K562 (cell line): ENCODE results near the gene RPS6KA4. TPM values are rescaled to one million over a fixed set of nuclear protein-coding genes. Genes with fewer than 3 reads are reported as not detected.
A peak's percentile ranks its signal among the peaks of the same experiment; 100 is the strongest.

Experiments used
- ADNP ChIP-seq: fragments of 200-800 bp; sonication (Bioruptor generic); IDR thresholded peaks from 2 replicates; pipeline ENCODE4 v1.6.1; 2016; ENCODE audit warnings: missing genetic modification characterization, missing compliant biosample characterization
- ARHGAP35 ChIP-seq: fragments of 450-650 bp; IDR thresholded peaks from 2 replicates; pipeline ENCODE4 v1.6.1; 2018; ENCODE audit not compliant: partially characterized antibody
- CBX2 ChIP-seq: fragments of 200-600 bp; sonication (generic); IDR thresholded peaks from one replicate; pipeline ENCODE4 v1.6.1; 2012; ENCODE audit warnings: mild to moderate bottlenecking, low read length, inconsistent platforms; ENCODE audit not compliant: insufficient read depth, poor library complexity, severe bottlenecking
- CCNT2 ChIP-seq: IDR thresholded peaks from 2 replicates; pipeline ENCODE4 v1.6.1; 2011; ENCODE audit warnings: borderline replicate concordance, low read depth, mild to moderate bottlenecking, moderate library complexity, mixed read lengths, low read length; ENCODE audit not compliant: insufficient read length; ENCODE audit errors: extremely low read depth
- CSDE1 ChIP-seq, 2 experiments: fragments of 450-650 bp; IDR thresholded peaks; 2 replicates each; pipeline ENCODE4 v1.6.1; 2016; ENCODE audit warnings: mild to moderate bottlenecking in 1 of 2
- EGR1 ChIP-seq: fragments of 450-650 bp; conservative IDR thresholded peaks from 2 replicates; pipeline ENCODE4 v1.6.1; 2017; ENCODE audit warnings: mild to moderate bottlenecking
- GABPB2 ChIP-seq: fragments of 250-450 bp; sonication (Bioruptor Pico); conservative IDR thresholded peaks from 2 replicates; pipeline ENCODE4 v1.5.1; 2021; ENCODE audit warnings: mild to moderate bottlenecking
- GMEB1 ChIP-seq: fragments of 250-450 bp; sonication (Bioruptor Pico); IDR thresholded peaks from 2 replicates; pipeline ENCODE4 v1.4.0; 2020; ENCODE audit warnings: mild to moderate bottlenecking
- HNRNPK ChIP-seq: fragments of 200-400 bp; formaldehyde crosslinking; IDR thresholded peaks from one replicate; pipeline ENCODE4 v1.6.1; 2018; ENCODE audit warnings: mild to moderate bottlenecking, low read depth, low read length; ENCODE audit not compliant: poor library complexity, severe bottlenecking
- MYNN ChIP-seq, 2 experiments: sonication (generic); formaldehyde crosslinking in 1 of 2; IDR thresholded peaks; 2 replicates each; pipeline versions ENCODE4 v1.5.0 to v1.6.1; 2016 to 2020; ENCODE audit warnings: antibody characterized with exemption in 1 of 2, missing genetic modification reagents in 1 of 2
- NFIC ChIP-seq: fragments of 450-650 bp; IDR thresholded peaks from 2 replicates; pipeline ENCODE4 v1.6.1; 2017; ENCODE audit warnings: mild to moderate bottlenecking, inconsistent platforms
- POLR2H ChIP-seq: IDR thresholded peaks from 2 replicates; pipeline ENCODE4 v1.6.1; 2016; ENCODE audit warnings: missing genetic modification characterization, low read depth, mild to moderate bottlenecking, control low read depth, missing compliant biosample characterization, moderate library complexity
- RUNX1 ChIP-seq: sonication (generic); IDR thresholded peaks from 2 replicates; pipeline ENCODE4 v1.6.1; 2016; ENCODE audit warnings: antibody characterized with exemption, low read depth
- SMARCA5 ChIP-seq: fragments of 450-650 bp; IDR thresholded peaks from 2 replicates; pipeline ENCODE4 v1.6.1; 2016
- SRSF9 ChIP-seq: fragments of 200-400 bp; formaldehyde crosslinking; IDR thresholded peaks from 2 replicates; pipeline ENCODE4 v1.6.1; 2017; ENCODE audit warnings: low read depth, low read length, borderline replicate concordance
- TFE3 ChIP-seq: fragments of 450-650 bp; formaldehyde crosslinking; IDR thresholded peaks from 2 replicates; pipeline ENCODE4 v1.4.0; 2020; ENCODE audit warnings: mild to moderate bottlenecking, mixed read lengths
- ZC3H4 ChIP-seq: sonication (generic); formaldehyde crosslinking; IDR thresholded peaks from 2 replicates; pipeline ENCODE4 v1.9.0; 2021; ENCODE audit warnings: missing genetic modification reagents, borderline replicate concordance
- ZFP91 ChIP-seq: sonication (generic); formaldehyde crosslinking; IDR thresholded peaks from 2 replicates; pipeline ENCODE4 v1.8.0; 2022; ENCODE audit warnings: mild to moderate bottlenecking, missing genetic modification reagents
- ZNF311 ChIP-seq: fragments of 250-450 bp; sonication (Bioruptor Pico); IDR thresholded peaks from 2 replicates; pipeline ENCODE4 v1.4.0; 2020; ENCODE audit warnings: mild to moderate bottlenecking, moderate library complexity
- ZNF512 ChIP-seq: IDR thresholded peaks from 2 replicates; pipeline ENCODE4 v1.6.1; 2016; ENCODE audit warnings: missing genetic modification characterization, missing compliant biosample characterization
- ZNF696 ChIP-seq: fragments of 250-450 bp; sonication (Bioruptor Pico); conservative IDR thresholded peaks from 2 replicates; pipeline ENCODE4 v1.4.0; 2020; ENCODE audit warnings: mild to moderate bottlenecking, moderate library complexity
- ZSCAN29 ChIP-seq: fragments of 450-650 bp; IDR thresholded peaks from 2 replicates; pipeline ENCODE4 v1.6.1; 2017
- polyA plus RNA-seq, 8 experiments: library from polyadenylated mRNA; depleted of rRNA in 4 of 8; stranded (reverse) in 5 of 8; unstranded in 3 of 8; fragments of >200 nt; fragmentation: Nextera tagmentation in 2 of 8; fragmentation: Illumina TruSeq in 1 of 8; extraction: Ambion mirVana in 2 of 8; extraction: Trizol in 1 of 8; gene quantifications; 2 replicates each; pipeline versions ENCODE4 v1.2.1 to v1.2.3, GENCODE V29; 2011 to 2014; ENCODE audit warnings: inconsistent platforms in 1 of 8, missing spikeins in 1 of 8
- total RNA-seq, 7 experiments: library from RNA; depleted of rRNA in 6 of 7; stranded (reverse); fragments of >200 nt in 6 of 7; fragmentation: Illumina TruSeq in 2 of 7; extraction: Trizol in 2 of 7; gene quantifications; 2 replicates each; pipeline versions ENCODE4 v1.2.1 to v1.2.3, GENCODE V29; 2011 to 2021; ENCODE audit warnings: low replicate concordance in 1 of 7

RPS6KA4 gene
- total and polyA plus RNA-seq, 9 of the 15 experiments (the other 6 are each of a cell fraction or from before 2014, with no cell fraction given), result 0.15 to 23.8 (median 9.8) TPM

GRCh38 chr11:64317961-64318765 is 40.8 kb upstream of the RPS6KA4 start, which contains the start of gene PRDX5 (continued):
- TF ChIP-seq ZNF512 (tag) (no peak), CCNT2 (peak; percentile 90), ARHGAP35 (peak; percentile 25), GMEB1 (CRISPR knock-in tag) (no peak), ZNF696 (CRISPR knock-in tag) (no peak), CSDE1 (IDR thresholded peaks at IDR 0.05) (no peak), CBX2 (no peak), POLR2H (tag) (no peak), SRSF9 (no peak), ZSCAN29 (no peak), TFE3 (CRISPR knock-in tag) (no peak), ADNP (tag) (no peak), NFIC (peak; percentile 48), HNRNPK (no peak), ZFP91 (CRISPR knock-in tag) (no peak), MYNN (IDR thresholded peaks at IDR 0.05) (peak; percentile 89), MYNN (CRISPR knock-in tag; IDR thresholded peaks at IDR 0.05) (no peak), SMARCA5 (peak; percentile 64; the same call in 1 of the 2 replicates), ZC3H4 (CRISPR knock-in tag) (no peak), ZNF311 (CRISPR knock-in tag) (no peak), GABPB2 (no peak), RUNX1 (no peak), EGR1 (peak; percentile 47; the same call in 1 of the 2 replicates)
